ENCODE data around the gene FAM180B.

The FAM180B gene

DNA sequence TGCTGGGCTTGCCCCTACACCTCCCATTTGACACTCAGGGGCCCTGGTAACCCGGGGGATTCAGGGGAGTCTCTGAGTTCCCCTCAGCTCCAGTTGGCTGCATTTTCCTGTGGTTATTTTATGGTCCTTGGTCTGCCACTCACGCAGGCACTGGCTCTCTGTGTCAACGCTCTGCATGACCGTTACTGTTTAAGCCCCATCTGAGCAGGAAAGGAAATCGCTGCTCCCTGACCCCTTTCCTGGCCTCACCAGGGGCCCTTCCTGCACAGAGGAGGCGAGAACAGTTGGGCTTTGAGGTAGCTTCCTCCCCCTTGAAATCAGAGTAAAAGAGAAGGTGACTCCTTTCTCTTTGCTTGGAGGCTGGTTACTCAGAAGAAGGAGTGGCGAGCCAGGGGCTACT lies 5.3 kb downstream of the FAM180B start:
- CTCF ChIA-PET = no interaction called here
- POLR2A ChIA-PET = no interaction called here
- TF ChIP-seq NFRKB (IDR thresholded peaks at IDR 0.05) = no peak
- TF ChIP-seq ARNT (IDR thresholded peaks at IDR 0.05) = no peak
- no peak for TF ChIP-seq ELF4 (IDR thresholded peaks at IDR 0.05)
- no peak for TF ChIP-seq SUZ12 (IDR thresholded peaks at IDR 0.05)
- TF ChIP-seq SP1 (IDR thresholded peaks at IDR 0.05) = no peak
- no peak for TF ChIP-seq LEF1 (IDR thresholded peaks at IDR 0.05; ENCODE audit: borderline replicate concordance)
- DNase-seq (ENCODE audit: extremely low spot score) = no peak

DNA sequence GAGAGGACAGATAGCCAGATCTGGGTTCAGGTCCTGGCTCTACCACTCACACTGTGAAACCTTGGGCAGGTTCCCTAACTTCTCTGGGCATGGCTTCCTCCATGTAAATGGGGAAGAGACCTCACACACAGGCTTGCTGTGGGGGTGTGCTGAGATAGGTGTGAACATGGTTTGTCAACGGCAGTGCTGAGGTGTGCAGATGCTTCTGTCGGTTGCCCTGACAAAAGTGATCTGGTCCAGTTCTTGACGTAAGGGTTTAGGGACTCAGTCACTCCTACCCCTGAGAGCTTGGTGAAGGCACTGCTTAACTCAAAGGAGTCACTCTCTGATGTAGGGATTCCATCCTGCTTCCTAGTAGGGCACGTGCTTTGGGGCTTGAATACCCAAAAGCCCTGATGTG lies 5.8 kb downstream of the FAM180B start:
- ChIA-PET POLR2A (no interaction called here), CTCF (no interaction called here)
- DNase-seq (ENCODE audit: extremely low spot score) = no peak
- no peak for TF ChIP-seq HDGF (IDR thresholded peaks at IDR 0.05; ENCODE audit: borderline replicate concordance)
- no peak for TF ChIP-seq CTBP1 (IDR thresholded peaks at IDR 0.05; ENCODE audit: borderline replicate concordance)
- TF ChIP-seq NFRKB (IDR thresholded peaks at IDR 0.05) = no peak
- TF ChIP-seq LEF1 (IDR thresholded peaks at IDR 0.05; ENCODE audit: borderline replicate concordance) = no peak
- TF ChIP-seq FOXA1 (IDR thresholded peaks at IDR 0.05) = no peak
- TF ChIP-seq FOXM1 (IDR thresholded peaks at IDR 0.05; ENCODE audit: borderline replicate concordance) = no peak
- TF ChIP-seq SUZ12 (IDR thresholded peaks at IDR 0.05) = no peak
- TF ChIP-seq, protein P1, sequence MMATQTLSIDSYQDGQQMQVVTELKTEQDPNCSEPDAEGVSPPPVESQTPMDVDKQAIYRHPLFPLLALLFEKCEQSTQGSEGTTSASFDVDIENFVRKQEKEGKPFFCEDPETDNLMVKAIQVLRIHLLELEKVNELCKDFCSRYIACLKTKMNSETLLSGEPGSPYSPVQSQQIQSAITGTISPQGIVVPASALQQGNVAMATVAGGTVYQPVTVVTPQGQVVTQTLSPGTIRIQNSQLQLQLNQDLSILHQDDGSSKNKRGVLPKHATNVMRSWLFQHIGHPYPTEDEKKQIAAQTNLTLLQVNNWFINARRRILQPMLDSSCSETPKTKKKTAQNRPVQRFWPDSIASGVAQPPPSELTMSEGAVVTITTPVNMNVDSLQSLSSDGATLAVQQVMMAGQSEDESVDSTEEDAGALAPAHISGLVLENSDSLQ (IDR thresholded peaks at IDR 0.05) = no peak
- TF ChIP-seq FOXK2 (IDR thresholded peaks at IDR 0.05) = no peak
- no peak for TF ChIP-seq SP1 (IDR thresholded peaks at IDR 0.05)
- no peak for TF ChIP-seq ARNT (IDR thresholded peaks at IDR 0.05)
- no peak for TF ChIP-seq TARDBP (IDR thresholded peaks at IDR 0.05)
- TF ChIP-seq ELF4 (IDR thresholded peaks at IDR 0.05) = no peak
- TF ChIP-seq BHLHE40 (IDR thresholded peaks at IDR 0.05; ENCODE audit: borderline replicate concordance) = no peak
- TF ChIP-seq L3MBTL2 (conservative IDR thresholded peaks at IDR 0.05) = no peak
- TF ChIP-seq ZNF384 (IDR thresholded peaks at IDR 0.05) = no peak

DNA sequence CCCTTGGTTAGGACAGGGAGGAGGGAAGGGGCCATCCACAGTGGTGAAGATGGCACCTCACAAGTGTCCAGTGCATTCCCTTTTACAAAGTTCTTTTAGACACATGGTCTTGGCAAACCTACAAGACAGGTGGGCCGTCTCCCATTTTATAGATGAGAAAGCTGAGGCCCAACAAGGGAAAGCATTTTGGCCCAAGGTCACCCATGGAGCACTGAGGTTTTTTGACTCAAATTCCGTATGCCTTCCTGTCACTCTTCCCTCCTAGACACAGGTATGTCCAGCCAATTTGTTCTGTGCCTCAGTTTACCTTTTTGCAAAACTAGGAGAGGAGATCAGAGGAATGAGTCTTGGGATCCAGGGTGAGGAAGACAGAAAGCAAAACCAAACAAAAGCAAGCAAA lies 6.5 kb downstream of the FAM180B start:
- CTCF ChIA-PET = no interaction called here
- no peak for DNase-seq (ENCODE audit: extremely low spot score)
- TF ChIP-seq SUZ12 (IDR thresholded peaks at IDR 0.05) (no peak), FOXA1 (IDR thresholded peaks at IDR 0.05) (no peak)
- POLR2A ChIA-PET = no interaction called here

DNA sequence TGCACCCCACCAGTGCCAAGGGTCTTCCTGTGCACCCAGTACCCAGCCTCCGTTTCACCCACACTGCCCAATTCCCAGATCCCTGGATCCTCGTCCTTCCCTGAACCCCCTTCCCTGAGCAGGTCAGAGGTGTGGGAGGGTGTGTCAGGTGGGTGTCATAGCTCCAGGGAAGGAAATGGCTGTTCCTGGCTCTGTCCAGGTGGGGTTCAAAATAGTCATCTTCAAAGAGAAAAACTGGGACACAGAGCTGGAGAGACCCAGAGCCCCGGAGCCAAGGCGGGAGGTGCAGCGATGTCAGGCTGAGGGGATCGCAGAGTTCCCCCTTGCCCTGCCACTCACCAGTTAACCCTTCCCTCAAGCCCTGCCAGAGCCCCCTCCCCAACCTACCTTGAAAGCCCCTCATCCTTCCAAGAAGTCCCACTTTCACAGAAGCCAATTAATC lies 7.0 kb downstream of the FAM180B start:
- CTCF ChIA-PET = no interaction called here
- TF ChIP-seq ARNT (IDR thresholded peaks at IDR 0.05) (no peak), ELF4 (IDR thresholded peaks at IDR 0.05) (no peak), NFRKB (IDR thresholded peaks at IDR 0.05) (no peak), L3MBTL2 (conservative IDR thresholded peaks at IDR 0.05) (no peak), ZNF384 (IDR thresholded peaks at IDR 0.05) (no peak), LEF1 (IDR thresholded peaks at IDR 0.05; ENCODE audit: borderline replicate concordance) (no peak), HDGF (IDR thresholded peaks at IDR 0.05; ENCODE audit: borderline replicate concordance) (no peak)
- TF ChIP-seq, protein P1 (IDR thresholded peaks at IDR 0.05) = no peak
- no peak for DNase-seq (ENCODE audit: extremely low spot score)
- POLR2A ChIA-PET = interaction anchor here (1.3 kb wide), 1 partner anchor 29 kb away, joined by 4 read pairs; the partner anchor contains the start of gene PTPMT1

DNA sequence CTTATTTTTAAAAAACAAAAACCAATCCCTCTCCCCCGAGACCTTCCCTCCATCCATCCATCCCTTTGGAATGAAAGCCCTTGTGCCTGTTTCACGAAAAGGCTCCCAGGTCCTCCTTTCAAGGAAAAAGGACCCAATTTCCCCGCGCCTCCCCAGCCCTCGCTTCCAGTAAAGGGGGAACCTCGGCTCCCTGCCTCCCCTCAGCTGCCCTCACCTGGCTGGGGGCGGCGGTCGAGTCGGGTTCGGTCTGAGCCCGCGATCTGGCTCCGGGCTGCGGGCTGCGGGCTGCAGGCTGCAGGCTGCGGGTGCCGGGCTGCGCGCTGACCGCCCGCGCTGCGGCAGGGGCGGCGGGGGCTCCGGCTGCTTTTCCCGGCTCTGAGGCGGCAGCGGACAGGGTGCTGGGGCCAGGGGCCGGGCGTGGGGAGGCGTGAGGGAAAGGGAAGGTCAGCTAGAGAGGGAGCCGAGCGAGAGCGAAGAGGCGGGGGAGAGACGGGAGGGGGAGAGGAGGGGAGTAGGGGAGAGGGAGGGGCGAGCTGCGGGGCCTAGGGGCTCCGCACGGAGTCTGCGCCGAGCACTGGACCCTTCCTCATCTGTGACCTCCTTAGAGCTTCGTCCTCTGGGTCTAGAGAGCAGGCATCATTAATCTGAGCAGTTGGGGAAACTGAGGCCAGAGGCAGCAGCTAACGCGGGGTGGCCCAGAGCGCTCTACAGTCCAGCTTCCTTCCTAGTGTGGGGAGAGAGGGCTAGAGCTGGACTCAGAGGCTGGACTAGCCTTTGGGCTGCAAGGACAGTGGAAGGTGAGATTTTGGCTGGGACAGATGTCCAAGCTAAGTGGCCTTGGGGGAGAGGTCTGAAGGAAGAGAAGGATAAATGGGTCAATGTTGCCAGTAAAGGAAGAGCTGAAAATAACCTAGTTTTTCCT lies 7.7 kb downstream of the FAM180B start, which contains the start of gene C1QTNF4:
TSS of gene C1QTNF4 (minus strand) at position 478 of the 922 bp plus-strand sequence. CDS start 3,601 bp downstream, outside the sequence.
- CTCF ChIA-PET = interaction anchor here (0.5 to 0.6 kb wide), 2 partner anchors 19 to 404 kb away, joined by 3 to 4 read pairs; no protein-coding TSS in a partner anchor
- peak; percentile 31 for DNase-seq (ENCODE audit: extremely low spot score)
- POLR2A ChIA-PET = interaction anchor here (1.3 kb wide), 1 partner anchor 29 kb away, joined by 4 read pairs; the partner anchor contains the start of gene PTPMT1
- TF ChIP-seq SP1 (IDR thresholded peaks at IDR 0.05) (no peak), BHLHE40 (IDR thresholded peaks at IDR 0.05; ENCODE audit: borderline replicate concordance) (no peak), SUZ12 (IDR thresholded peaks at IDR 0.05) (no peak), L3MBTL2 (conservative IDR thresholded peaks at IDR 0.05) (no peak), ARNT (IDR thresholded peaks at IDR 0.05) (no peak)

DNA sequence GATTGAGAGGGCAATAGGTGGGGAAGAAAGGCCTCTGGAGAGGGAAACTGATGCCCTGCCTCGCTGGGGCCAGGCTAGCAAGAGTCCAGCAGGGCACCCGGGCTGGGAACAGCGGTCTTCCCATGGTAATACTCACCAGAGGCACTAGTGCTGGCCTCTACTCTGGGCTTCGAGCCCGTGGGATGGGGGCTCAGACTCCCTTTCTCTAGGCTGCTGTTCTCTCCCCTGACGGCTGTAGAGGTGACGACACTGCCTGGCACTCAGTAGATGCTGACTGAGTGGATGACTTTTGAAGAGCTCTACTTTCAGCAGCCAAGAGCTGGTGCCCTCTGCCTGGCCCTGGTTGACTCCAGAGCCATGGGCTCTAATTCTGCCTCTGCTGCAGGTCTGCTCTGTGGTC lies 8.6 kb downstream of the FAM180B start:
- CTCF ChIA-PET = interaction anchor here (0.5 kb wide), 1 partner anchor 405 kb away, joined by 3 read pairs; no protein-coding TSS in a partner anchor
- POLR2A ChIA-PET = interaction anchor here (0.6 kb wide), 1 partner anchor 12 kb away, joined by 3 read pairs; no protein-coding TSS in a partner anchor
- DNase-seq (ENCODE audit: extremely low spot score) = no peak

DNA sequence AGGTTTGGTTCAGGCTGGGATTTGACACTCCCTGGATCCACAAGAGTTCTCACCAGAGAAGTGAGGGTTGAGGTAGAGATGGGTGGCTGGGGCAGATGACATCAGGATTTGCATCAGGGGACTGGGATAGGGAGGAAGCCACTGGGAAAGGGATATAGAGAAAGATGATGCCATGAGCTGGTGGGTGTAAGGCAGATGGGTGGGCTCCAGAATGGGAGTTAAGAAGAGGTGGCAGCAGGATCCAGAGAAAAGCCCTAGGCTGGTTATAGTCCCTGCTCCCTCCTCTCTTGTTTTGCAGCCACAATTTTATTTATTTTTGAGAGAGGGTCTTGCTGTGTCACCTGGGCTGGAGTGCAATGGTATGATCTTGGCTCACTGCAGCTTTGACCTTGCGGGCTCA lies 9.5 kb downstream of the FAM180B start:
- ChIA-PET CTCF (no interaction called here), POLR2A (no interaction called here)

More for the DNA sequence above, 8.6 kb downstream of the FAM180B start:
- TF ChIP-seq ELF4 (IDR thresholded peaks at IDR 0.05) = no peak
- no peak for TF ChIP-seq ARNT (IDR thresholded peaks at IDR 0.05)
- TF ChIP-seq FOXM1 (IDR thresholded peaks at IDR 0.05; ENCODE audit: borderline replicate concordance) = no peak

More for the DNA sequence above, 9.5 kb downstream of the FAM180B start:
- TF ChIP-seq FOXM1 (IDR thresholded peaks at IDR 0.05; ENCODE audit: borderline replicate concordance) (no peak), NFRKB (IDR thresholded peaks at IDR 0.05) (no peak), SUZ12 (IDR thresholded peaks at IDR 0.05) (no peak), LEF1 (IDR thresholded peaks at IDR 0.05; ENCODE audit: borderline replicate concordance) (no peak), L3MBTL2 (conservative IDR thresholded peaks at IDR 0.05) (no peak), CTBP1 (IDR thresholded peaks at IDR 0.05; ENCODE audit: borderline replicate concordance) (no peak), TARDBP (IDR thresholded peaks at IDR 0.05) (no peak), ARNT (IDR thresholded peaks at IDR 0.05) (no peak), HDGF (IDR thresholded peaks at IDR 0.05; ENCODE audit: borderline replicate concordance) (no peak), BHLHE40 (IDR thresholded peaks at IDR 0.05; ENCODE audit: borderline replicate concordance) (no peak), ZNF384 (IDR thresholded peaks at IDR 0.05) (no peak)
- TF ChIP-seq, protein P1 (IDR thresholded peaks at IDR 0.05) = no peak
- DNase-seq (ENCODE audit: extremely low spot score) = no peak

Measured in HEK293T (cell line).